ENCODE measurements around the gene IRX2.

Gene IRX2

DNA sequence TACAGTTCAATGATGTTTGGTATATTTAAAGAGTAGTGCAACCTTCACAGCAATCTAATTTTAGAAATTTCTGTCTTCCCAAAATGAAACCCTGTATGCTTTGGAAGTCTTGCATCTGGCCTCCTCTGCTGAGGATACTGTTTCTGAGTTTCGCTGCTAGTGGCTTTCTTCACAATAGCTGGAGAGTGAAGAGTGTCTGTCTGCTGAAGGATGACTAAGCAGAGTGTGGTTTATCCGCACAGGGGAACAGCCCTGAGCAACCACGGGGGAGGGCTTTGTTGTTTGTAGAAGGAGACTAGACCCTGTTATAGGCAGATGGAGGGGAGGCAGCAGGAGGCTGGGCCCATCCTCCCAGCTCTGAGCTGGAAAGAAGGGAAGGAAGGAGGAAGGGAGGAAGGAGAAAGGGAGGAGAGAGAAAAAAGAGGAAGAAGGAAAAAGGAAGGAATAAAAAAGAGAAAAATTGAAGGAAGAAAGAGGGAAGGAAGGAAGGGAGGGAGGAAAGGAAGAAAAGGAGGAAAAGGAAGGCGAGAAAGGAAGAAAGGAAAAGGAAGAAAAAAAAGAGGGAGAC lies 10.5 kb upstream of the IRX2 start:
- Mint-ChIP-seq H3K27ac (no peak overlapping the region), H3K36me3 (ENCODE audit: low read depth) (no peaks in the 10 kb centered on the region), H3K4me3 (no peak overlapping the region), H3K4me1 (ENCODE audit: low read depth) (no peaks in the 10 kb centered on the region), H3K9me3 (no peaks in the 10 kb centered on the region), H3K27me3 (peaks cover 57% of the 10 kb centered on the region)
- DNase-seq: no peak

DNA sequence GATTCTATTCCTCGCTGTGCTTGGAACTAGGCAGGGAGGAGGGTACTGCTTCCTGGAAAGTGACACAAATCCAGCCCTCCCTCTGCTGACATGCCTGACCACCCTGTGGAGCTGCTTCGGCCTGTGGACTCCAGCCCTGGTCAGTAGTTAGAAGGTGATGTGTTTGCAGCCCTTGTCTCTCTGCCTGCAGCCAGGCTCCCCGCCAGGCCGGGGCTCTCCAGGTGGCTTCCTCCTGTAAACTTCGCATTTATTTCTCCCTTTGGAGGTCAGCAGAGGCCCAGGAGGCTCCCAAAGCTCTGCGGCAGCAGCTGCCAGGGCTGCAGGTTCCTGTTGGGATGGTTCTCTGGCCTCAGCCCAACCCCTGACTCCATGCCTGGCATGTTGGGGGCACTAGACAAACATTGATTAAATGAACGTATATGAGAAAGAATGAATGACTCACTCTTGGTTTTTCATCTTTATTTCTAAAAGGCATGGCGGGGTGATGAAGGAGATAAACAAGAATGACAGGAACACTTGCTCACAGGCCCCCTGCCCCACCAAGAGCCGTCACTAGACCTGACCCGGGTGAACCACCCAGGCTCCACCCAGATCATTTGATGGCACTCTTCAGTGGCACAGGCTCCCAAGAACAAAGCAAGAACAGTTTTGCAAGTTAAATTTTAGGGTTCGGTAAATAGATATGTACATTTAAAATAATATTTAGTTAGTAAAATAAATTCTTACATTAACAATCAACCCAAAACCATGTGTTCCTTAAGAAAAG lies 8.4 kb upstream of the IRX2 start:
- Mint-ChIP-seq H3K27me3 (peaks cover 71% of the 10 kb centered on the region), H3K4me3 (no peak overlapping the region), H3K4me1 (ENCODE audit: low read depth) (peaks cover 10% of the 10 kb centered on the region), H3K27ac (no peak overlapping the region), H3K36me3 (ENCODE audit: low read depth) (no peaks in the 10 kb centered on the region), H3K9me3 (no peaks in the 10 kb centered on the region)
- DNase-seq: no peak

DNA sequence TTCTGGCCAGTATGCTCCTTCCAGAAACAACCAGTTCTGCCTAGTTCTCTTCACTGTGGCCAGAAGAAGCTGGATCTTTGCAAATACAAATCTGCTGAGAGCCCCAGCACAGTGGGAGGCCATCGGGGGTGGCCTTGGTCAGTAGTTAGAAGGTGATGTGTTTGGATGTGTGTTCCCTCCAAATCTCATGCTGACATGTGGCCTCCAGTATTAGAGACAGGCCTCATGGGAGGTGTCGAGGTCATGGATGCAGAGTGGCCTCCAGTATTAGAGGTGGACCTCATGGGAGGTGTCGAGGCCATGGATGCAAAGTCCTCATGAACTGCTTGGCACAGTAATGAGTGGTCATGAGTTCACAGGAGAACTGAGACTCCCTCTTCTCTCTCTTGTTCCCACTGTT lies 7.6 kb upstream of the IRX2 start:
- Mint-ChIP-seq H3K36me3 (ENCODE audit: low read depth) (no peaks in the 10 kb centered on the region), H3K9me3 (no peaks in the 10 kb centered on the region), H3K4me3 (no peak overlapping the region), H3K27ac (no peak overlapping the region), H3K4me1 (ENCODE audit: low read depth) (peaks cover 12% of the 10 kb centered on the region), H3K27me3 (peaks cover 74% of the 10 kb centered on the region)
- no peak for DNase-seq

DNA sequence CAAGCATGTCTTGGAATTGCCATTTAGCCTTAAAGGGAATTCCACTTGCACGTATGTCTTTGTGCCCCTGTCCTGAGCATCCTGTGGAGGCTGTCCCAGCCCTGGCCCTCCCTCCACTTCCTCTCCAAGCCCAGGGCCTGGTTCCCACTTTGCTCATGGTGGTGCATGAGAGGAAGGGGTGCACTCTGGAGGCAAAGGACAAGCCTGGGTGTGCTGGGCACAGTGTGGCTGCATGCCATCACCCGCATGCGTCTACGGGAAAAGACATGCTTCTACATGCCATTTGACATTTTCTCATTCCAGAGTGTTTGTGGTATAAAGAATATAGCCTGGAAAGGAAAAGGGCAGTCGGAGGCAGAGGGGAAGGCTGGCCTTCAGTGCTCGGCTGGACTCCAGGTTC lies 7.2 kb upstream of the IRX2 start:
- peaks cover 73% of the 10 kb centered on the region for H3K27me3 Mint-ChIP-seq
- DNase-seq: no peak
- no peaks in the 10 kb centered on the region for H3K9me3 Mint-ChIP-seq
- no peak overlapping the region for H3K4me3 Mint-ChIP-seq
- H3K36me3 Mint-ChIP-seq (ENCODE audit: low read depth): no peaks in the 10 kb centered on the region
- H3K27ac Mint-ChIP-seq: no peak overlapping the region
- H3K4me1 Mint-ChIP-seq (ENCODE audit: low read depth): peaks cover 13% of the 10 kb centered on the region

DNA sequence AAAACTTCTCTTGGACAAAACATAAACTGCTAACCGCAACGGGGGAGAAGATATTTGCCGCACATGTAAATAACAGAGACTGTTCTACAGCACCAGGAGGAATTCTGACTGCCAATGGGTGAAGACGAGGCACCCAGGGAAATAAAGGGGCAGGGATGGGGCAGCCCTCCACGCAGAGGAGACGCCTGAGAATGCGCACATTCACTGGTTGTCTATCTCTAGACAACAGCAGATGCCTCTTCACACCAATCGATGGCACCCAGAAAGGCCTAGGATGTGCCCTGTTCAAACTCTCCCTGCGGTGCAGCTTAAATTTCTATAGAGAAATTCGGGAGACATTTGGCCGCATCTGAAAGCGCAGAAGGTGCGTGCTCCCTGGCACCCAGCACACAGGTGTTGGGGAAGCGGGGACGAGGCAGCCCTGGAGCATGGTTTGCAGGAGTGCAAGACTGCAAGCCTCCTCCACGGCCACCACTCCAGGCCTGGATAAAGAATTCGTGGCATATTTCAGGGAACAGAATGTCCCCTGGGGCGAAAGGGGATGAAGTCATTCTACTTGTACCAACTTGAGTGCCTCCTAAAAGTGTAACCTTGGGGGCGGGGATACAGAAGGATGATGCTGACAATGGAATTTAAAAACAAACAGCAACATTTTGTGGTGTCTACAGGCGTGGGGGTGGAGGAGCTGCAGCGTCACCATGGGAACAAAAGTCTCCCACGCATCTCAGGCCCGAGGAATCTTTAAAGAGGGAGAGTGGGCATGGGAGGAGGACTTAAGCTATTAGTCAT lies 6.3 kb upstream of the IRX2 start:
- Mint-ChIP-seq H3K9me3 (no peaks in the 10 kb centered on the region), H3K27me3 (peaks cover 76% of the 10 kb centered on the region), H3K36me3 (ENCODE audit: low read depth) (no peaks in the 10 kb centered on the region), H3K4me3 (no peak overlapping the region), H3K27ac (no peak overlapping the region), H3K4me1 (ENCODE audit: low read depth) (peaks cover 13% of the 10 kb centered on the region)
- no peak for DNase-seq

DNA sequence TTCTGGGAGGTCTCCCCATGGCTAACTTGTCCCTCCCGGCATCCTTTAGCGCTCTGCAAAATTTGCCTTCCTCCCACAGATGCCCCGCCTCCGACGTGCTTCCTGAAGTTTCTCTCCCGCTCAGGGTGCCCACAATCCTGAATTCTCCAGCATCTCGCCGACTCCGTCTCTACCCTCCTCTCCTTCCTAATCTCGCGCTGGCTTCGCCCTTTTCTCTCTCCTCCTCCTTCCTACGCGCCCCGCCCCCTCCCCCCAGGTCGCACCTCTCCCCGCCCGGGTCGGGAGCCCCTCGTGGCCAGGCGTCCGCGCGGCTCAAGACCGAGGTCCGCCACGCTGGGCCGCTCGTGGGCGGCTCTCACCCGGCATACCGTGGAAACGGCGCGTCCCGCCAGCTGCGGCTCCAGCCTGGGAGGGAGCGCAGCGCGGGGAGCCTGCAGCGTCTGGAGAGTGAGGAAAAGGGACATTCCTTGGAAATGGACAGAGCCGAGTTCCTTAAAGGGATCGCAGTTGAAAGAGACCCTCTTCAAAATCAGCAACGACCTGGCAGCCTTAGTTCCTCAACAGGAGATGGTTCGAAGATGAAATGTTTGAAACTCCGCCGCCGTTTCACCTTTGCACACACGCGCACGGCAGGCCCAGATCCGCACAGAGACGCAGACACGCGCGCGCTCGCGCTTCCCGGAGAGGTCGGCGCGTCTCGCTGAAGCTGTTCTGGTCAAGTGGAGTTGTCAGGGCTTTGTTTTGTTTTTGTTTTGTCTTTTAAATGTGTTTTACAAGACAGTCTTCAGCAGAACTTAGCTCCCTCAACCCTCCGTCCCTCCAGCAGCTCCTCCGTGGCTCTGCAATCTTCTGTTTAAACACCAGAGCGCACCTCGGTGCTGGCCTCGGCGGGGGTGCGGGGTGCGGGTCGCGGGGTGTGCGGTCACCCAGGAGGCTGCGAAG lies 5.0 kb upstream of the IRX2 start:
- H3K27ac Mint-ChIP-seq: peak overlapping the region; percentile 44
- H3K4me1 Mint-ChIP-seq (ENCODE audit: low read depth): peaks cover 15% of the 10 kb centered on the region
- DNase-seq: no peak
- peaks cover 77% of the 10 kb centered on the region for H3K27me3 Mint-ChIP-seq
- H3K4me3 Mint-ChIP-seq: peak overlapping the region; percentile 24
- no peaks in the 10 kb centered on the region for H3K36me3 Mint-ChIP-seq (ENCODE audit: low read depth)
- no peaks in the 10 kb centered on the region for H3K9me3 Mint-ChIP-seq

DNA sequence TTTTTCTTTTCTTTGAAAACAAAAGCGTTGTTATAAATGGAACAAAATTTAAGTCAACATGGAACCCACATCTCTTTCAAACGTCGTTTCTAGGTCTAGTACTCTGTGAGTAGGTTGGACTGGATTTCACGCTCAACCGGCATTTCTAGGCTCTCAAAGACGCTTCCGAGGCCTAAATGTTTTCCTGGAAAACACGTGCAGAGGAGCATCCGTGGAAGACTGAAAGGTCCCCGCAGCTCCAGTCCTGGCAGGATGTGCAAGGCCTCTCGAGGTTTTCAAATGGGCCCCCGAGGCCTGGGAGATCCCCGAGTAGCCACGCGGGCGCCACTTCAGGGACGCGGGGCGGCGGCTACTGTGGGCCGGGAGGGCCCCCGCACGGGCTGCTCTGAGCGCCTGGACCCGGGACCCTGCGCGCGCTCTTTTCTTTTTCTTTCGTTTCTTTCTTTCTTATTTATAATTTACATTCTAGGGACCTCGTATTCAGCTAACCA lies 4.2 kb upstream of the IRX2 start:
- Mint-ChIP-seq H3K4me3 (peak overlapping the region; percentile 24), H3K4me1 (ENCODE audit: low read depth) (peaks cover 15% of the 10 kb centered on the region), H3K27ac (peak overlapping the region; percentile 44), H3K9me3 (no peaks in the 10 kb centered on the region), H3K36me3 (ENCODE audit: low read depth) (no peaks in the 10 kb centered on the region), H3K27me3 (peaks cover 76% of the 10 kb centered on the region)
- no peak for DNase-seq

DNA sequence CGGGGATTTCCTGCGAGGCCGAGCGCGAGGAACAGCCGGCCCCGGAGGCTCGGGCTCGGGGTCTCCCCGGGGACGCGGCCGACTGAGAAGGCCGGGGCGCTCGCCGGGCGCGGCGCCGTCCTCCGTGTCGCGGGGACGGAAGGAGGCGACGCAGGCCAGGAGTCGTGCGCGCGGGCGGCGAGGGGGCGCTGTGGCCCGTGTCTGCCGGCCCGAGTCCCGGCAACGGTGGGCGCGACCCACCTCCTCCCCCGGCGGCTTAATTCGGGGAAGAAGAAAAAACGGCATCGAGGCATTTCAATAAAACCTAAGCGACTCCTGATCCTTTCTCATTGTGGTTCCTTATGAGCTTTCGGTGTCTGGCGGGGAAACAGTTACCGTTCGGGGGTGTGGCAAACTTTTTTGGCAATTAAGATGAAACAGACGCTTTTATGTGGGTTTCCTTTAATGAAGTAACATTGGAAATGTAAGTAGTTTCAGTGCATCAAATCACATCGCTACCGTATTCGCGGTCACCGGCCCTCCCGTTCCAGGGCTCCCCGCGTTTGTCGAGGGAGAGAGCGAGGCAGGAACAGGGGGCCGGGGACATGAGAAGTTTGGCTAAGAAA lies 3.7 kb upstream of the IRX2 start:
- peak overlapping the region; percentile 26 for H3K27ac Mint-ChIP-seq
- no peak overlapping the region for H3K4me3 Mint-ChIP-seq
- peaks cover 78% of the 10 kb centered on the region for H3K27me3 Mint-ChIP-seq
- no peaks in the 10 kb centered on the region for H3K36me3 Mint-ChIP-seq (ENCODE audit: low read depth)
- H3K4me1 Mint-ChIP-seq (ENCODE audit: low read depth): peaks cover 15% of the 10 kb centered on the region
- no peaks in the 10 kb centered on the region for H3K9me3 Mint-ChIP-seq
- no peak for DNase-seq

DNA sequence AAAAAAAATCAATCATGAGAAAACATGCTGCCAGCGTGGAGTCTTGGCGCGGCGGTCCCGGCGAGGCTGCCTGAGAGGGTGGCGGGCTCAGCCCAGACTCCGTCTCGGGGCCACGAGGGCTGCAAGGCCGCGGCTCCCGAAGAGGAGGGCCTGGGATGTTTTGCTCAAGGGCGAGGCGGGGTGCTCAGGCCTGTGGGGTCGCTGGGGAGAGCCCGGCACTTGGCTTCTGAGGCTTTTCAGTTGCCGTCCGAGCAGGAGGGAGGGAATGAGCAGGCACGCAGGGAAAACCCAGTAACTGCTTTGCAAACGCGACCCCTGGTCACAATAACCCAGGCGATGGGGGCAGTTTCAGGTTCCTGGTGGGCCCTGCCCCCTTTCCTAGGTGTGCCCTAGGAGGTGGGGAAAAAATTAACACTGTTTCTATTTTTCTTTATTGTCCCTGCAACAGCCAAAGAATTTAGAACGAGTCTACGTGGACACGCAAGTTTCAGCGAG lies 3.2 kb upstream of the IRX2 start:
- Mint-ChIP-seq H3K4me1 (ENCODE audit: low read depth) (peaks cover 19% of the 10 kb centered on the region), H3K27ac (no peak overlapping the region), H3K9me3 (no peaks in the 10 kb centered on the region), H3K36me3 (ENCODE audit: low read depth) (no peaks in the 10 kb centered on the region), H3K27me3 (peaks cover 78% of the 10 kb centered on the region), H3K4me3 (no peak overlapping the region)
- no peak for DNase-seq

DNA sequence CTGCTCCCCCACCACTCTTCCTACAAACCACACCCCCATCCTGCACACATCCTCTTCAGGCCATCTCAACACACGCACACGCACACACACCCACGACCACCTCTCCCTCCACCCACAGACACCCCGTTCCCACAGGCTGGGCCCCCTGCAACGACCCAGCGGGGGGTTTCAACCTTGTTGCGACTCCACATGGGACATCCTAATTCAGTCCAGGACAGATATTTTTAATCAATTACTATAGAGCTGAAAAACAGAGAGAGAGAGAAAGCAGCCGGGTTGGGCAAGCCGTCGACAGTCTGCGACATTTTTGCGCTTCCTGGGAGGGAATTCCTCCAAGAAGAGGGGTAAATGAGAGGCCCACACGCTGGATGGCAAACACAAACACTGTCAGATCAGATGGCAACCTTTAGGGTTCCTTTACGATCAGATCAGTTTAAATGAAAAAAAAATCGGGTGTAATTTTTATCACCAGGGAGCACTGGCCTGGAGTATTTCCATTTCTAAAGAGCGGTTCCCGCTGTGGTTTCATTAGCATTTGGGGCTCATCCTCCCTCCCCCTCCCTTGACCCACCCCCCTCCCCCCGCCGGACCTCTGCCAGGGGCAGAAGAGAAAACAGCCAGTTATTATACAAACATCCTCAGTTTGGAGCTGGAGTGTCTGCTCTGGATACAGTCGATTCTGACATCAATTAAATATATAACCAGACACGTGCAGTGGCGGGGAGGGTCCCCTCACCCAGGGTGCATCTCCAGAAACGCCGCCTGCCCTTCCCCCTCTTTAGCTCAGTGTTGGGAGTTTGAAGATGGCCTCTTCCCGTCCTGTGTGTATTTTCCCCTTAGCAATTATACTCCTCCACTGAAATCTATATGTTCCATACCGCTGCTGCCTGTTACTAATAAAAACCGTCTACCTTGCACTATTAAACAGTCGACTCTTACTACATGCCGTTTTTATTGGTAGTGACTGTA lies 2.3 kb upstream of the IRX2 start:
- peaks cover 3% of the 10 kb centered on the region for H3K9me3 Mint-ChIP-seq

DNA sequence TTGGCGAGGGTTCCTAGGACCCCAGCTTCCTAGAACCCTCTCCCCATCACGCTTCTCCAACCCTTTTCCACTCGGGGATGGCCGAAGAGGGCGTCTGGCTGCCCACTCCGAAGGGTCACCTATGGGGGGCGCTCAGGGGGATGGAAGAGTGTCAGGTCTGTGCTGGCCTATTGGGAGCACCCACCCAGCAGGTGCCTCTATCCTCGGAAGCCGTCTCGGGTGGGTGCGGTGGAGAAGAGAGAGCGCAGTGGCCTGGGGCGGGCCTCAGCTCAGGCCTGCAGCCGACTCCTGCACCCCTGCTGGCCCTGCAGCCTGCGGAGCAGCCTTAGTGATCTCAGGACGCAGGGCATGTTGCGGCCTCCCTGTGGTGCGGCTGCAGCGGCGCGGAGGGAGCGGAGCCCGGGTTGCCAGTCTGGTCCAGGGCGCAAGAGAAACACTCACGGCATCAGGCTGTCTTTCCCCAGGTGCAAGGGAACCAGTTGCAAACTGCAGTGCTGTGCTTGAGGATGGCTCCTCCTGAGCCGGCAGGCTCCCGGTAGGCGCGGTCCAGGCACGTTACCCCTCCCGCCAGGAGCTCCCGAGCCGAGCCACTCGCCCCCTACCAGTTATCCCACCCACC lies 1.5 kb upstream of the IRX2 start:
- DNase-seq: no peak
- no peak overlapping the region for H3K4me3 Mint-ChIP-seq
- peaks cover 71% of the 10 kb centered on the region for H3K27me3 Mint-ChIP-seq
- peaks cover 23% of the 10 kb centered on the region for H3K4me1 Mint-ChIP-seq (ENCODE audit: low read depth)
- no peak overlapping the region for H3K27ac Mint-ChIP-seq
- H3K36me3 Mint-ChIP-seq (ENCODE audit: low read depth): no peaks in the 10 kb centered on the region
- peaks cover 3% of the 10 kb centered on the region for H3K9me3 Mint-ChIP-seq

More for the DNA sequence above, 2.3 kb upstream of the IRX2 start:
- H3K4me1 Mint-ChIP-seq (ENCODE audit: low read depth): peaks cover 23% of the 10 kb centered on the region
- DNase-seq: no peak
- H3K27me3 Mint-ChIP-seq: peaks cover 76% of the 10 kb centered on the region
- H3K36me3 Mint-ChIP-seq (ENCODE audit: low read depth): no peaks in the 10 kb centered on the region
- no peak overlapping the region for H3K27ac Mint-ChIP-seq
- H3K4me3 Mint-ChIP-seq: no peak overlapping the region

DNA sequence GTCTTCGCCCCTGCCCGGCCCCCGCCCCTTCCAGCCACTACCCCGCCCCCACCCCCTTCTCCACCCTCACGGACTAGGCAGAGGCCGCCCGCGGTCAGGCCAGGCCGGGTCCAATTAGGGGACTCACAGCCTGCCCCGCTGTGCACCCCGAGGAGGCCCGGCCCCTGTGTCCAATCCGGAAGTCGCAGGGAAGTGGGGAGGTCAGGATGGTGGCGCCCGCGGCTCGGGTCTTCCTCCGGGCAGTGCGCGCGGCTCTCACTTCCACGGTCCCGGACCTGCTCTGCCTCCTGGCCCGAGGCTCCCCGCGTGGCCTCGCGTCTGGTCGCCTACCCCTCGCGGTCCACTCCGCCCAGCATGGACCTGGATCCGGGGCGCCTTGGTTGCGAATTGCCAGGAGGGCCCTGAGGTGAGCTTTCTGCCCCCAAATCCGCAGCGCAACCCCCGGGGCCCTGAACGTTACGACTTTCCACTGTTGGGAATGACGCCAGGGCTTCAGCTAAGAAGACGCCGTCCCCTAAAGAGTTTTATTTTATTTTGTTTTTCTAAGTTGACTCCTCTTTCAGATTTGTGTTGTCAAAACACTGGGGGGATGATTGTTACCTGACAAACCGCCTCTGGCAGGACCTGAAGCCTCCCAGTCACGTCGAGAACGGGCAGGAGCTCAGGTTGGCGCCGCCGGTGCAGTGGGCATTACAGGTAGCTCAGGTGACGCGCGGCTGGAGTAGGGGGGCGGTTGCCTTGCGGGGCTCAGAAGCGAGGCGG lies 763 bp upstream of the IRX2 start:
- peaks cover 71% of the 10 kb centered on the region for H3K27me3 Mint-ChIP-seq
- DNase-seq: no peak
- no peak overlapping the region for H3K4me3 Mint-ChIP-seq
- peaks cover 23% of the 10 kb centered on the region for H3K4me1 Mint-ChIP-seq (ENCODE audit: low read depth)
- H3K27ac Mint-ChIP-seq: no peak overlapping the region
- no peaks in the 10 kb centered on the region for H3K36me3 Mint-ChIP-seq (ENCODE audit: low read depth)
- H3K9me3 Mint-ChIP-seq: peaks cover 3% of the 10 kb centered on the region

Data from activated T-cell treated with anti-CD3 and anti-CD28 coated beads, Interleukin-2, amount 50 U/mL, for 24 hours (primary cell).